D721Med (cell line): ENCODE measurements around the gene AKR7A3.

Source experiments
- DNase-seq: peaks from one replicate; pipeline ENCODE4 v3.0.0; 2011; ENCODE audit warnings: low spot score; ENCODE audit not compliant: insufficient read length
- FAIRE-seq: peaks from 2 replicates; lab custom pipeline; 2011; peaks lifted over from hg19 to GRCh38; lab: Jason Lieb, UNC
- TF ChIP-seq, protein P1 (sequence below): IDR thresholded peaks from 2 replicates; pipeline ENCODE4 v1.5.1; 2012; ENCODE audit warnings: mild to moderate bottlenecking, control low read depth; ENCODE audit not compliant: insufficient read depth; ENCODE audit errors: missing control alignments

The AKR7A3 gene

DNA sequence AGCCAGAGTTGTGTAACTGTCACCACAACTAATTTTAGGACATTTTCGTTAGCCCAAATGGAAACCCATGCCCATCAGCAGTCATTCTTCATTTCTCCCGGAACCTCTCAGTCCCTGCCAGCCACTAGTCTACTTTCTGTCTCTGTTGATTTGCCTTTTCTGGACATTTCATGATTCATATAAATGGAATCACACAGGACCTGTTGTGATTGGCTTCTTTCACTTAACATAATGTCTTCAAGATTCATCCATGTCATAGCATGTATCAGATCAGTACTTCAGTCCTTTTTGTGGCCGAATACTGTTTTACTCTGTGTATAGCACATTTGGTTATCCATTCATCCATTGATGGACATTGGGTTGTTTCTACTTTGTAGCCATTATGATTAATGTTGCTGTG, 30.6 kb upstream of the AKR7A3 start:
- FAIRE-seq (no peak), DNase-seq (no peak)
- TF ChIP-seq, protein P1, sequence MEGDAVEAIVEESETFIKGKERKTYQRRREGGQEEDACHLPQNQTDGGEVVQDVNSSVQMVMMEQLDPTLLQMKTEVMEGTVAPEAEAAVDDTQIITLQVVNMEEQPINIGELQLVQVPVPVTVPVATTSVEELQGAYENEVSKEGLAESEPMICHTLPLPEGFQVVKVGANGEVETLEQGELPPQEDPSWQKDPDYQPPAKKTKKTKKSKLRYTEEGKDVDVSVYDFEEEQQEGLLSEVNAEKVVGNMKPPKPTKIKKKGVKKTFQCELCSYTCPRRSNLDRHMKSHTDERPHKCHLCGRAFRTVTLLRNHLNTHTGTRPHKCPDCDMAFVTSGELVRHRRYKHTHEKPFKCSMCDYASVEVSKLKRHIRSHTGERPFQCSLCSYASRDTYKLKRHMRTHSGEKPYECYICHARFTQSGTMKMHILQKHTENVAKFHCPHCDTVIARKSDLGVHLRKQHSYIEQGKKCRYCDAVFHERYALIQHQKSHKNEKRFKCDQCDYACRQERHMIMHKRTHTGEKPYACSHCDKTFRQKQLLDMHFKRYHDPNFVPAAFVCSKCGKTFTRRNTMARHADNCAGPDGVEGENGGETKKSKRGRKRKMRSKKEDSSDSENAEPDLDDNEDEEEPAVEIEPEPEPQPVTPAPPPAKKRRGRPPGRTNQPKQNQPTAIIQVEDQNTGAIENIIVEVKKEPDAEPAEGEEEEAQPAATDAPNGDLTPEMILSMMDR: no peak

DNA sequence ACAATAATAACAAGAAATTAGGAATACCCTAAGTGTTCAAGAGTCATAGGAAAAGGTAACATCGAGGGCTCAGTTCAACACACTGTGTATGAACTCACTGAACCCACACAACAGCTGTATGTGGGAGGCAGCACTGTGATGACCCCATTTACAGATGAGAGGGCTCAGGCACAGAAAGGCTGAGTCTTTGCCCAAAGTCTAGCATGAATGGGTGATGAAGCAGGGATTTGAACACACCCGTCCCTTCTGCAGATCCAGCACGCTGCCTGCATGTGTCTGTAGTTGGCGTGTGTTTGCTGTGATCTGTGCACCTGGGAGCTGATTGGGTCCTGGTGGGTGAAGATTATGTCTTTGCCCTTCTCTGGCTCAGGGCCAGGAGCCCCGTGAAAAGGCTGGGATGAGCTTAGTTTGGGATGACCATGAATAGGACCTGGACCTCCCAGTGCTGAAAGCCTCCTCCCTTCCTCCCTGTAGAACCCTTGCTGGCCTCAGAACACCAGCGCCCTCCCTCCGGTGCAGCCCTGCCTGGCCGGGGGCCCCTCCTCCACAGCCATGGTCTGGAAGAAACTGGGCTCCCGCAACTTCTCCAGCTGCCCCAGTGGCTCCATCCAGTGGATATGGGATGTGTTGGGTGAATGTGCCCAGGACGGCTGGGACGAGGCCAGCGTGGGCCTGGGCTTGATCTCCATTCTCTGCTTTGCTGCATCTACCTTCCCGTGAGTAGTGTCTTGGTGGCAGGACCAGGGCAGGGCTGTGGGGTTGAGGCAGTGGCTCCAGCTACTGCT, 28.7 kb upstream of the AKR7A3 start:
- TF ChIP-seq, protein P1: no peak
- FAIRE-seq (no peak), DNase-seq (no peak)

- no peak for FAIRE-seq
- no peak for DNase-seq
- TF ChIP-seq, protein P1: no peak
Measured at GRCh38 chr1:19315378-19316198, 27.0 kb upstream of the AKR7A3 start.

DNA sequence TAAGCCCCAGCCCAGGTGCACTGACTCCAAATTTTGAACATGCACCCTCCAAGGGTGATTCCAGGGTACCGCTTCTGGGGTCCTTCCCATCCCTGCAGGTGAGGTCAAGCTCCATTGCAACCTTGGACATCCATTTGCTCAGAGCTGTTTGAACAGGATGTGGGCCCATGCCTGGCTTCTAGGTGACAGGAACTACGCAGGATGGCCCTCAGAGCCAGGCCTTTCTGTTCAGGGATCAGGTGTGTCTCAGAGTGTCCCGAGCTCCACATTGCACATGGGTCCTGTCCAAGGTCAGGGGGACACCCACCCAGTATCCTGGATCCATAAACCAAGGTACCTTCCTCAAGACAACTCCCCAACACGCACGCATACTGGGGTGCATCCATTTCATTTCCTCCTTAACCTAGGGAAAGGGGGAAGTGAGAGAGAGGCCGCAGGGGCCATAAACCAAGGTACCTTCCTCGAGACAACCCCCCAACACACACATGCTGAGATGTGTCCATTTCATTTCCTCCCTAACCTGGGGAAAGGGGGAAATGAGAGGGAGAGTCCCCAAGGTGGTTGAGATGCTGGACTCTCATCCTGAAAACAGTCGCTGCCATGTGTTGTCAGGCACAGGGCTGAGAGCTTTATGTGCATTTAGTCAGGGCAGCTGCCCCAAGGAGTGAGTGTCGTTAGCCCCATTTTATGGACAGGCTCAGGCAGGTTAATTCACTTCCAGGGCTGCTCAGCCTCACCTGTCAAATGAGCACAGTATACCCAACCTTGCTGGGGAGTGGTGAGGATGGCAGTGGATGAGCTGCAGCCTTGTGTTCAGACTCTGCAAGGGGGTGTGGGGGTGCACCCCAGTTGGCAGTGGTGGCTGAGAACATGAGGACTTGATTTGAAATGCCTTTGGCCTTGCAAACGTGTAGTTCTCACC, 25.7 kb upstream of the AKR7A3 start:
- TF ChIP-seq, protein P1: no peak
- DNase-seq (no peak), FAIRE-seq (no peak)

GRCh38 chr1:19313636-19313959, 25.0 kb upstream of the AKR7A3 start:
- FAIRE-seq (no peak), DNase-seq (no peak)
- TF ChIP-seq, protein P1: no peak

- DNase-seq: no peak
- FAIRE-seq: no peak
Measured at GRCh38 chr1:19312782-19313635, 24.4 kb upstream of the AKR7A3 start.

More at GRCh38 chr1:19312782-19313635, 24.4 kb upstream of the AKR7A3 start:
- TF ChIP-seq, protein P1: no peak
